ENCODE data around the gene SAPCD2. TPM values are rescaled to one million over a fixed set of nuclear protein-coding genes. Genes with fewer than 3 reads are reported as not detected.

Gene SAPCD2
- total RNA-seq, 2 donors from 2014 or later: 20.8 to 24.9 TPM

GRCh38 chr9:137037035-137037434 lies 33.3 kb downstream of the SAPCD2 start:
- peaks cover 12% of the 10 kb centered on the region for H3K36me3 Mint-ChIP-seq (ENCODE audit: low read depth)
- TF ChIP-seq, protein P1, sequence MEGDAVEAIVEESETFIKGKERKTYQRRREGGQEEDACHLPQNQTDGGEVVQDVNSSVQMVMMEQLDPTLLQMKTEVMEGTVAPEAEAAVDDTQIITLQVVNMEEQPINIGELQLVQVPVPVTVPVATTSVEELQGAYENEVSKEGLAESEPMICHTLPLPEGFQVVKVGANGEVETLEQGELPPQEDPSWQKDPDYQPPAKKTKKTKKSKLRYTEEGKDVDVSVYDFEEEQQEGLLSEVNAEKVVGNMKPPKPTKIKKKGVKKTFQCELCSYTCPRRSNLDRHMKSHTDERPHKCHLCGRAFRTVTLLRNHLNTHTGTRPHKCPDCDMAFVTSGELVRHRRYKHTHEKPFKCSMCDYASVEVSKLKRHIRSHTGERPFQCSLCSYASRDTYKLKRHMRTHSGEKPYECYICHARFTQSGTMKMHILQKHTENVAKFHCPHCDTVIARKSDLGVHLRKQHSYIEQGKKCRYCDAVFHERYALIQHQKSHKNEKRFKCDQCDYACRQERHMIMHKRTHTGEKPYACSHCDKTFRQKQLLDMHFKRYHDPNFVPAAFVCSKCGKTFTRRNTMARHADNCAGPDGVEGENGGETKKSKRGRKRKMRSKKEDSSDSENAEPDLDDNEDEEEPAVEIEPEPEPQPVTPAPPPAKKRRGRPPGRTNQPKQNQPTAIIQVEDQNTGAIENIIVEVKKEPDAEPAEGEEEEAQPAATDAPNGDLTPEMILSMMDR (conservative IDR thresholded peaks at IDR 0.05): no peak
- H3K27ac ChIP-seq (ENCODE audit: low read depth, low read length): no peak overlapping the region
- no peak overlapping the region for H3K4me3 ChIP-seq (ENCODE audit: low read length)
- no peak overlapping the region for H3K4me3 Mint-ChIP-seq
- no peaks in the 10 kb centered on the region for H3K9me3 ChIP-seq (ENCODE audit: control insufficient read depth, low read length)
- no peak for DNase-seq
- H3K27me3 Mint-ChIP-seq (ENCODE audit: insufficient read depth): peaks cover 2% of the 10 kb centered on the region
- H3K27ac Mint-ChIP-seq: no peak overlapping the region
- no peaks in the 10 kb centered on the region for H3K4me1 Mint-ChIP-seq
- no peaks in the 10 kb centered on the region for H3K4me1 ChIP-seq (ENCODE audit: control insufficient read depth, insufficient read depth, low read length)
- peaks cover 3% of the 10 kb centered on the region for H3K27me3 ChIP-seq (ENCODE audit: control insufficient read depth, insufficient read depth, low read length, poor library complexity, severe bottlenecking)
- peaks cover 10% of the 10 kb centered on the region for H3K36me3 ChIP-seq (ENCODE audit: control insufficient read depth, insufficient read depth, low read length)
- H3K9me3 Mint-ChIP-seq: no peaks in the 10 kb centered on the region
- H3K9ac ChIP-seq (ENCODE audit: extremely low read depth, low read length, poor library complexity, severe bottlenecking): no peak overlapping the region
- 92 to 95% methylated on average over 6 to 13 of the region's 13 CpGs for WGBS, 2 experiments (ENCODE audit: insufficient coverage in 1 of 2, insufficient read length in 1 of 2)

DNA sequence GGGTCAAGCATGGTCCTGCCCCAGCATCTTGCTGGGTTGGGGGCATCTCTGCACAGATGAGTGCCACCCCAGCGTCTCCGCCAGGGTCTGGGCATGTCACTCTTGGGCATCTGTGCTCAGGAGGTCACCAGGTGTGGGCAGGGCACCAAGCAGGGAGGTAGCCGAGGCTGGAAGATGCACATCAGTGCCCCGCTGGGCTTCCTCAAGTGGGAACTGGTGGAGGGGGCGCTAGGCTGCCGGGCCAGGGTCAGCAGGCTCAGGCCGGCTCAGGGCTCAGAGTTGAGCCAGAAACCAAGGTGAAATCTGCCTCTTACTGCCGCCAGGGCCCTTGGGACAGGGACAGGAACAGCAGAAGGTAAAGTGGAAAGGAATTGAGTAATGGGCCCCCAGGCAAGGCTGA lies 34.4 kb downstream of the SAPCD2 start:
- H3K9me3 Mint-ChIP-seq: no peaks in the 10 kb centered on the region

DNA sequence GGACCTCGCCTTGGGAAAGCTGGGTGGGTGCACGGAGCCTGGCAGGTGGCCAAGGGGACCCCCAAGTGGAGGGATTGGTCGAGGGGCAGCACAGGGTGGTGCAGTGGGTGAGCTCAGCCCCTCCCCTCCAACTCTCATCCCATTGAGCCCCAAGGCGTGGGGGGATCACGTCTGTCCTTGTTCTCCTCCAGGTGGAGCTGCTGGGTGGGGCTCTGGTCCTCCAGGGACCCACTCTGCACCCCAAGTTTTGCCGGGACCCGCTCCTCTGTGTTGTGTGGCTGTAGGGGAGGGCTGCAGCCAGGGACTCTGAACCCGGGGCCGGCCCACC lies 34.9 kb downstream of the SAPCD2 start:
- H3K27ac Mint-ChIP-seq: no peak overlapping the region
- 33 to 37% methylated on average over 5 to 9 of the region's 9 CpGs for WGBS, 2 experiments (ENCODE audit: insufficient coverage in 1 of 2, insufficient read length in 1 of 2)
- TF ChIP-seq, protein P1 (conservative IDR thresholded peaks at IDR 0.05): no peak
- no peak overlapping the region for H3K9ac ChIP-seq (ENCODE audit: extremely low read depth, low read length, poor library complexity, severe bottlenecking)
- H3K9me3 ChIP-seq (ENCODE audit: control insufficient read depth, low read length): no peaks in the 10 kb centered on the region
- no peak for DNase-seq
- H3K27me3 Mint-ChIP-seq (ENCODE audit: insufficient read depth): peaks cover 4% of the 10 kb centered on the region
- no peak overlapping the region for H3K4me3 Mint-ChIP-seq
- H3K36me3 Mint-ChIP-seq (ENCODE audit: low read depth): peaks cover 12% of the 10 kb centered on the region
- H3K4me1 ChIP-seq (ENCODE audit: control insufficient read depth, insufficient read depth, low read length): no peaks in the 10 kb centered on the region
- H3K4me1 Mint-ChIP-seq: no peaks in the 10 kb centered on the region
- H3K27me3 ChIP-seq (ENCODE audit: control insufficient read depth, insufficient read depth, low read length, poor library complexity, severe bottlenecking): peaks cover 3% of the 10 kb centered on the region
- H3K9me3 Mint-ChIP-seq: no peaks in the 10 kb centered on the region
- no peak overlapping the region for H3K4me3 ChIP-seq (ENCODE audit: low read length)
- H3K27ac ChIP-seq (ENCODE audit: low read depth, low read length): no peak overlapping the region
- peaks cover 10% of the 10 kb centered on the region for H3K36me3 ChIP-seq (ENCODE audit: control insufficient read depth, insufficient read depth, low read length)

More for the DNA sequence above, 34.4 kb downstream of the SAPCD2 start:
- TF ChIP-seq, protein P1 (conservative IDR thresholded peaks at IDR 0.05): no peak
- H3K27me3 Mint-ChIP-seq (ENCODE audit: insufficient read depth): peaks cover 4% of the 10 kb centered on the region
- H3K27me3 ChIP-seq (ENCODE audit: control insufficient read depth, insufficient read depth, low read length, poor library complexity, severe bottlenecking): peaks cover 3% of the 10 kb centered on the region
- no peak overlapping the region for H3K9ac ChIP-seq (ENCODE audit: extremely low read depth, low read length, poor library complexity, severe bottlenecking)
- H3K4me3 ChIP-seq (ENCODE audit: low read length): no peak overlapping the region
- H3K4me3 Mint-ChIP-seq: no peak overlapping the region
- WGBS, 2 experiments (ENCODE audit: insufficient coverage in 1 of 2, insufficient read length in 1 of 2): 89 to 96% methylated on average over 6 to 8 of the region's 8 CpGs
- no peaks in the 10 kb centered on the region for H3K9me3 ChIP-seq (ENCODE audit: control insufficient read depth, low read length)
- no peak overlapping the region for H3K27ac ChIP-seq (ENCODE audit: low read depth, low read length)
- peaks cover 12% of the 10 kb centered on the region for H3K36me3 Mint-ChIP-seq (ENCODE audit: low read depth)
- peaks cover 10% of the 10 kb centered on the region for H3K36me3 ChIP-seq (ENCODE audit: control insufficient read depth, insufficient read depth, low read length)
- H3K4me1 Mint-ChIP-seq: no peaks in the 10 kb centered on the region
- H3K27ac Mint-ChIP-seq: no peak overlapping the region
- H3K4me1 ChIP-seq (ENCODE audit: control insufficient read depth, insufficient read depth, low read length): no peaks in the 10 kb centered on the region
- no peak for DNase-seq

Measured in endodermal cell (in vitro differentiated cells).